HL-60 (cell line): ENCODE results near the gene COMMD1.

Source experiments
- DNase-seq, 2 experiments: peaks; one replicate each; pipeline ENCODE4 v3.0.0-alpha.2; 2010 to 2020; ENCODE audit warnings: low read depth in 1 of 2, low spot score in 1 of 2
- H3K27ac ChIP-seq: fragments of 250-450 bp; sonication (Bioruptor Pico); replicated peaks from 2 replicates; pipeline ENCODE4 v1.5.1; 2020; ENCODE audit warnings: mild to moderate bottlenecking, moderate library complexity
- H3K27me3 ChIP-seq: fragments of 250-450 bp; sonication (Bioruptor Pico); 2 replicates; pipeline ENCODE4 v1.5.1; 2021; ENCODE audit warnings: mild to moderate bottlenecking, moderate library complexity; ENCODE audit not compliant: insufficient read depth, poor library complexity, severe bottlenecking
- H3K4me3 ChIP-seq: replicated peaks from 2 replicates; pipeline ENCODE4 v1.5.1; 2011; ENCODE audit warnings: mild to moderate bottlenecking, control low read depth, low read length; ENCODE audit not compliant: insufficient read depth
- GABPA ChIP-seq: IDR thresholded peaks from 2 replicates; pipeline ENCODE4 v1.6.1; 2012; ENCODE audit warnings: low read depth
- POLR2AphosphoS5 ChIP-seq: IDR thresholded peaks from 2 replicates; pipeline ENCODE4 v1.6.1; 2012; ENCODE audit warnings: low read depth
- SPI1 ChIP-seq: IDR thresholded peaks from 2 replicates; pipeline ENCODE4 v1.6.1; 2012; ENCODE audit warnings: low read depth, mild to moderate bottlenecking, borderline replicate concordance
- TF ChIP-seq, protein P1 (sequence below): IDR thresholded peaks from one replicate; pipeline ENCODE4 v1.5.1; 2011; ENCODE audit warnings: low read length, control low read depth, inconsistent platforms; ENCODE audit not compliant: insufficient read depth
- TF ChIP-seq, protein P2 (sequence below): IDR thresholded peaks from 2 replicates; pipeline ENCODE4 v1.6.1; 2012; ENCODE audit warnings: low read depth; ENCODE audit not compliant: insufficient replicate concordance

Gene COMMD1

DNA sequence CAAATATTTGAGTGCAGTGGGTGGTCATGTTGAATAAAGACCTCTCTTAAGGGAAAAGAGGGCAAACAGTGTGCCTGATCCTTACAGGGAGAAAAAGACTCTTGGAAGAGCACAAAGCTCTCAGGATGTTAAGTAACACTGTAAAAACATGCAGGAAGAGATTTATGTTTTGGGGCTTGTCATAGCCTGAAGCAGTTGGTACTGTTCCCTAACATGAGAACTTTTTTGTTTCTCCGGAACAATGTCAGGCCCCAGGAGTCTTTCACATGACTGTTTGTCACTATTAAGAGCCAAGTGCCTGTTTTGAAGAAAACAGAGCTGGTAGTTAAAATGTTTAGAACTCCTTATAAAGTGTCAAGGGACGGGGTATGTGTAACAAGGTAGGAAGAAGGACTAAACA is 206.7 kb downstream of the COMMD1 start:
- no peak for TF ChIP-seq SPI1
- no peak for TF ChIP-seq POLR2AphosphoS5
- TF ChIP-seq, protein P1, sequence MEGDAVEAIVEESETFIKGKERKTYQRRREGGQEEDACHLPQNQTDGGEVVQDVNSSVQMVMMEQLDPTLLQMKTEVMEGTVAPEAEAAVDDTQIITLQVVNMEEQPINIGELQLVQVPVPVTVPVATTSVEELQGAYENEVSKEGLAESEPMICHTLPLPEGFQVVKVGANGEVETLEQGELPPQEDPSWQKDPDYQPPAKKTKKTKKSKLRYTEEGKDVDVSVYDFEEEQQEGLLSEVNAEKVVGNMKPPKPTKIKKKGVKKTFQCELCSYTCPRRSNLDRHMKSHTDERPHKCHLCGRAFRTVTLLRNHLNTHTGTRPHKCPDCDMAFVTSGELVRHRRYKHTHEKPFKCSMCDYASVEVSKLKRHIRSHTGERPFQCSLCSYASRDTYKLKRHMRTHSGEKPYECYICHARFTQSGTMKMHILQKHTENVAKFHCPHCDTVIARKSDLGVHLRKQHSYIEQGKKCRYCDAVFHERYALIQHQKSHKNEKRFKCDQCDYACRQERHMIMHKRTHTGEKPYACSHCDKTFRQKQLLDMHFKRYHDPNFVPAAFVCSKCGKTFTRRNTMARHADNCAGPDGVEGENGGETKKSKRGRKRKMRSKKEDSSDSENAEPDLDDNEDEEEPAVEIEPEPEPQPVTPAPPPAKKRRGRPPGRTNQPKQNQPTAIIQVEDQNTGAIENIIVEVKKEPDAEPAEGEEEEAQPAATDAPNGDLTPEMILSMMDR = no peak
- DNase-seq = no peak

DNA sequence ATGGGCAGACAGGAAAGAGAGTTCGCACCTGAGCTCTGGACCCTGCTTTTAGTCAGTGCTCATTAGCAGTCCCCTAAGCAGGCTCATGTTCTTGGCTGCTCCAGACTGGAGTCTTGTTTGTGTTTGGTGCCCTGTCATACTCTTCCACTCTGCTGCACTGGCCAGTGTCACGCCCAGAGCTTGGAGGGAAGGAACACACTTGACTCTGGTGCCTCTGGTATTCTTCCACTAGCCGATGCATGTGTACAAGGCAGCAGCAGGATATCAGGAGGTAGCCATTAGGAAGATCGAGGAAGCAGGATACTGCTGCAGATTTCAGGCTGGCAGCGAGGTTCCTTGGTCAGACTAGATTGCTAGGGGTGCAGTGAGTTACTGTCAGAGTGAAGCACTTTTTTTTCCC is 209.1 kb downstream of the COMMD1 start:
- Histone ChIP-seq H3K27me3 (no peaks in the 10 kb centered on the region), H3K27ac (no peak overlapping the region), H3K4me3 (no peak overlapping the region)
- TF ChIP-seq, protein P2, sequence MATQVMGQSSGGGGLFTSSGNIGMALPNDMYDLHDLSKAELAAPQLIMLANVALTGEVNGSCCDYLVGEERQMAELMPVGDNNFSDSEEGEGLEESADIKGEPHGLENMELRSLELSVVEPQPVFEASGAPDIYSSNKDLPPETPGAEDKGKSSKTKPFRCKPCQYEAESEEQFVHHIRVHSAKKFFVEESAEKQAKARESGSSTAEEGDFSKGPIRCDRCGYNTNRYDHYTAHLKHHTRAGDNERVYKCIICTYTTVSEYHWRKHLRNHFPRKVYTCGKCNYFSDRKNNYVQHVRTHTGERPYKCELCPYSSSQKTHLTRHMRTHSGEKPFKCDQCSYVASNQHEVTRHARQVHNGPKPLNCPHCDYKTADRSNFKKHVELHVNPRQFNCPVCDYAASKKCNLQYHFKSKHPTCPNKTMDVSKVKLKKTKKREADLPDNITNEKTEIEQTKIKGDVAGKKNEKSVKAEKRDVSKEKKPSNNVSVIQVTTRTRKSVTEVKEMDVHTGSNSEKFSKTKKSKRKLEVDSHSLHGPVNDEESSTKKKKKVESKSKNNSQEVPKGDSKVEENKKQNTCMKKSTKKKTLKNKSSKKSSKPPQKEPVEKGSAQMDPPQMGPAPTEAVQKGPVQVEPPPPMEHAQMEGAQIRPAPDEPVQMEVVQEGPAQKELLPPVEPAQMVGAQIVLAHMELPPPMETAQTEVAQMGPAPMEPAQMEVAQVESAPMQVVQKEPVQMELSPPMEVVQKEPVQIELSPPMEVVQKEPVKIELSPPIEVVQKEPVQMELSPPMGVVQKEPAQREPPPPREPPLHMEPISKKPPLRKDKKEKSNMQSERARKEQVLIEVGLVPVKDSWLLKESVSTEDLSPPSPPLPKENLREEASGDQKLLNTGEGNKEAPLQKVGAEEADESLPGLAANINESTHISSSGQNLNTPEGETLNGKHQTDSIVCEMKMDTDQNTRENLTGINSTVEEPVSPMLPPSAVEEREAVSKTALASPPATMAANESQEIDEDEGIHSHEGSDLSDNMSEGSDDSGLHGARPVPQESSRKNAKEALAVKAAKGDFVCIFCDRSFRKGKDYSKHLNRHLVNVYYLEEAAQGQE = no peak
- TF ChIP-seq GABPA (no peak), POLR2AphosphoS5 (no peak), SPI1 (no peak)
- TF ChIP-seq, protein P1 = no peak
- no peak for DNase-seq

More for the DNA sequence above, 206.7 kb downstream of the COMMD1 start:
- Histone ChIP-seq H3K27me3 (no peaks in the 10 kb centered on the region), H3K27ac (no peak overlapping the region), H3K4me3 (no peak overlapping the region)

GRCh38 chr2:62116983-62117382 is 211.5 kb downstream of the COMMD1 start:
- no peak overlapping the region for H3K4me3 ChIP-seq
- no peak overlapping the region for H3K27ac ChIP-seq
- no peaks in the 10 kb centered on the region for H3K27me3 ChIP-seq
- TF ChIP-seq POLR2AphosphoS5 (no peak), SPI1 (no peak), GABPA (no peak)
- TF ChIP-seq, protein P2 = no peak
- TF ChIP-seq, protein P1 = no peak
- DNase-seq = no peak

DNA sequence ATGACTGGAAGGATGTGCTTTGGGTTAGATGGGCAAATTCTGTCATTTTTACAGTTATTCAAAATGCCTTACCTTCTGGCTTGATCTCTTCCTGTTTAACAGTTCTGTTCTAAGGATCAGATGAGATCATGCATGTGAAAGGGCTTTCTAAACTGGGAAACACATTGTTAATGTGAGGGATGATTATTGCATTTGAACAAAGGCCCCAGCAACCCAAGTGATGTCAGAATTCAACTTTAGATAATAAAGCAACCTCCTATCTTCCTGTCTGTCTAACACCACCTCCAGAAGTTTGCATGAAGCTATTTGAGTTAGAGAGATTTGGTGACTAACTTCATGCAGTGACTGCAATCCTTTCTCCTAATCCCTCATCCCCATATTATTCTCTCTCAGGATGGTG is 212.7 kb downstream of the COMMD1 start:
- H3K4me3 ChIP-seq = no peak overlapping the region
- H3K27ac ChIP-seq = no peak overlapping the region
- H3K27me3 ChIP-seq = no peaks in the 10 kb centered on the region
- TF ChIP-seq, protein P2 = no peak
- TF ChIP-seq, protein P1 = no peak
- TF ChIP-seq POLR2AphosphoS5 (no peak), SPI1 (no peak), GABPA (no peak)
- no peak for DNase-seq
